ENCODE measurements around the gene INO80D.
"Not testable (repeated sequence)": the region's sequence is repeated elsewhere in the genome, so short reads cannot be mapped to it uniquely, and the experiment has no call there.

Gene INO80D

GRCh38 chr2:205976934-205977659 is 108.9 kb downstream of the INO80D start:
- not testable (repeated sequence) for DNase-seq (ENCODE audit: low spot score)

- no peak for DNase-seq (ENCODE audit: low spot score)
These were observed 109.7 kb downstream of the INO80D start for GRCh38 chr2:205976120-205976814.

- DNase-seq (ENCODE audit: low spot score) = peak; percentile 80
These were observed 110.7 kb downstream of the INO80D start for GRCh38 chr2:205975082-205975949.

GRCh38 chr2:205972113-205972512 is 113.9 kb downstream of the INO80D start:
- no peak for DNase-seq (ENCODE audit: low spot score)

GRCh38 chr2:205970348-205970747 is 115.6 kb downstream of the INO80D start:
- no peak for DNase-seq (ENCODE audit: low spot score)

GRCh38 chr2:205969584-205969983 is 116.4 kb downstream of the INO80D start:
- no peak for DNase-seq (ENCODE audit: low spot score)

GRCh38 chr2:205967391-205968075 is 118.4 kb downstream of the INO80D start:
- DNase-seq (ENCODE audit: low spot score) = peak; percentile 33

GRCh38 chr2:205965707-205966106 is 120.3 kb downstream of the INO80D start:
- no peak for DNase-seq (ENCODE audit: low spot score)

- no peak for DNase-seq (ENCODE audit: low spot score)
These were observed 121.7 kb downstream of the INO80D start for GRCh38 chr2:205964111-205964761.

GRCh38 chr2:205959521-205959920 is 126.5 kb downstream of the INO80D start:
- DNase-seq (ENCODE audit: low spot score) = no peak

- no peak for DNase-seq (ENCODE audit: low spot score)
These were observed 128.4 kb downstream of the INO80D start for GRCh38 chr2:205957452-205958154.

- no peak for DNase-seq (ENCODE audit: low spot score)
These were observed 131.3 kb downstream of the INO80D start for GRCh38 chr2:205954707-205955106.

GRCh38 chr2:205952282-205952681 is 133.7 kb downstream of the INO80D start:
- no peak for DNase-seq (ENCODE audit: low spot score)

GRCh38 chr2:205948883-205949282 is 137.1 kb downstream of the INO80D start:
- DNase-seq (ENCODE audit: low spot score) = no peak

- no peak for DNase-seq (ENCODE audit: low spot score)
These were observed 137.5 kb downstream of the INO80D start for GRCh38 chr2:205948496-205948837.

- DNase-seq (ENCODE audit: low spot score) = peak; percentile 63
These were observed 138.1 kb downstream of the INO80D start for GRCh38 chr2:205947621-205948495.

- DNase-seq (ENCODE audit: low spot score) = no peak
These were observed 139.7 kb downstream of the INO80D start for GRCh38 chr2:205946226-205946625.

Data from kidney tubule cell (primary cell).